Neural progenitor cell (in vitro differentiated cells): ENCODE results near the gene JPH3.

Experiments
- EZH2 ChIP-seq: fragments of 200-600 bp; sonication (generic); IDR thresholded peaks from 2 replicates; pipeline ENCODE4 v1.6.1; 2017; ENCODE audit warnings: antibody characterized with exemption, mild to moderate bottlenecking, moderate library complexity
- EZH2phosphoT487 ChIP-seq: fragments of 200-600 bp; sonication (generic); IDR thresholded peaks from 2 replicates; pipeline ENCODE4 v1.6.1; 2017; ENCODE audit warnings: antibody characterized with exemption
- TF ChIP-seq, protein P1 (sequence below): fragments of 200-600 bp; sonication (generic); IDR thresholded peaks from 2 replicates; pipeline ENCODE4 v1.5.1; 2017; ENCODE audit warnings: antibody characterized with exemption, mild to moderate bottlenecking

DNA sequence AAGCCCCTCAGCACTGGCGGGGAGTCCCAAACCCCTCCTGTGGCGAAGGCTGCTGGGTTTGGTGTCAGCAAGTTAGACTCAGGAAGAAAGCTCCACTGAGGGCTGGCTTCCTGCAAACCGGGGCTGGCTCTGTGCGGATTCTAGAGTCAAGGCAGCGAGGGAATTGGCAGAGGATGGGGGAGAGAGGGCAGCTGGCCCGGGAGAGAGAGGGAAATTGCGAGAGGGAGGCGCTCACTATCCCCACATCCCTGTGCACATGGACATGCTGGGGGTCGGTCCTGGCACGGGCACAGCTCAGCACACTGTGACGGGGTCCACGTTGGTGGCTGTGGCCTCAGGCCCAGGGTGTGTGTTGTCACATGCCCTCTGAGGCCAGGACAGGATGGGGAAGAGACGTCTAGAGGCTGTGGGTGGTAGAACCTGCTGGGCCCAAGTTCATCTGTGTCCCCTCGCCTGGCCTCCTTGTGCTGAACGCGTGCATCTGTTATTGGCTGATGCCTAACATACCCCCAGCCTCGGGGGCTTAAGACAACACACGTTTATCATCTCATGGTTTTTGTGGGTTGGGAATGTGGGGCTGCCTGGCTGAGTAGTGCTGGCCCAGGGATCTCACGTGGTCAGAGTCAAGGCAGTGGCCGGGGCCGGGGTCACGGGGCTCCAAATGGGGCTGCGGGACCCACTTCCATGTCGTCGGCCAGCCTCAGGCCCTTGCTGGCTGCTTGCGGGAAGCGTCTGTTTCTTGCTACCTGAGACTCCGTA lies 16.7 kb upstream of the JPH3 start:
- TF ChIP-seq EZH2 (no peak), EZH2phosphoT487 (no peak)
- TF ChIP-seq, protein P1, sequence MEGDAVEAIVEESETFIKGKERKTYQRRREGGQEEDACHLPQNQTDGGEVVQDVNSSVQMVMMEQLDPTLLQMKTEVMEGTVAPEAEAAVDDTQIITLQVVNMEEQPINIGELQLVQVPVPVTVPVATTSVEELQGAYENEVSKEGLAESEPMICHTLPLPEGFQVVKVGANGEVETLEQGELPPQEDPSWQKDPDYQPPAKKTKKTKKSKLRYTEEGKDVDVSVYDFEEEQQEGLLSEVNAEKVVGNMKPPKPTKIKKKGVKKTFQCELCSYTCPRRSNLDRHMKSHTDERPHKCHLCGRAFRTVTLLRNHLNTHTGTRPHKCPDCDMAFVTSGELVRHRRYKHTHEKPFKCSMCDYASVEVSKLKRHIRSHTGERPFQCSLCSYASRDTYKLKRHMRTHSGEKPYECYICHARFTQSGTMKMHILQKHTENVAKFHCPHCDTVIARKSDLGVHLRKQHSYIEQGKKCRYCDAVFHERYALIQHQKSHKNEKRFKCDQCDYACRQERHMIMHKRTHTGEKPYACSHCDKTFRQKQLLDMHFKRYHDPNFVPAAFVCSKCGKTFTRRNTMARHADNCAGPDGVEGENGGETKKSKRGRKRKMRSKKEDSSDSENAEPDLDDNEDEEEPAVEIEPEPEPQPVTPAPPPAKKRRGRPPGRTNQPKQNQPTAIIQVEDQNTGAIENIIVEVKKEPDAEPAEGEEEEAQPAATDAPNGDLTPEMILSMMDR, result no peak
